ENCODE data around the gene MRPL34.

MRPL34 gene

GRCh38 chr19:17286263-17286662 is 19.4 kb upstream of the MRPL34 start:
- H3F3A ChIP-seq (ENCODE audit: insufficient read depth, low read length), result peaks cover 3% of the 10 kb centered on the region; the same call in 1 of the 2 replicates
- no peak overlapping the region for H3K9ac ChIP-seq (ENCODE audit: low read length)
- no peak overlapping the region for H3K4me3 ChIP-seq (ENCODE audit: low read depth, low read length, poor library complexity, severe bottlenecking)
- H3K9me3 ChIP-seq (ENCODE audit: low read length), result no peaks in the 10 kb centered on the region
- H3K36me3 ChIP-seq (ENCODE audit: insufficient read depth, low read length), result peaks cover 43% of the 10 kb centered on the region
- H3K4me1 ChIP-seq (ENCODE audit: insufficient read depth, low read length, severe bottlenecking), result peaks cover 10% of the 10 kb centered on the region
- H4K20me1 ChIP-seq (ENCODE audit: insufficient read depth, low read length), result no peaks in the 10 kb centered on the region
- H3K27me3 ChIP-seq (ENCODE audit: insufficient read depth, low read length), result no peaks in the 10 kb centered on the region
- no peak overlapping the region for H3K27ac ChIP-seq (ENCODE audit: low read depth, low read length, poor library complexity, severe bottlenecking)
- H3K79me2 ChIP-seq (ENCODE audit: insufficient read depth, low read length), result no peaks in the 10 kb centered on the region
- no peaks in the 10 kb centered on the region for H3K9me2 ChIP-seq (ENCODE audit: low read depth, low read length)
- H2AFZ ChIP-seq (ENCODE audit: low read length), result no peak overlapping the region
- TF ChIP-seq EZH2 (IDR thresholded peaks at IDR 0.05; ENCODE audit: borderline replicate concordance, low read length), result no peak
- no peak for TF ChIP-seq CTCF (IDR thresholded peaks at IDR 0.05; ENCODE audit: low read length)
- no peak overlapping the region for H3K4me2 ChIP-seq (ENCODE audit: low read length)

GRCh38 chr19:17286752-17287151 is 18.9 kb upstream of the MRPL34 start:
- Histone ChIP-seq H3K4me2 (ENCODE audit: low read length) (no peak overlapping the region), H3K4me1 (ENCODE audit: insufficient read depth, low read length, severe bottlenecking) (peaks cover 8% of the 10 kb centered on the region), H3K27ac (ENCODE audit: low read depth, low read length, poor library complexity, severe bottlenecking) (no peak overlapping the region), H3K9me2 (ENCODE audit: low read depth, low read length) (no peaks in the 10 kb centered on the region), H3K36me3 (ENCODE audit: insufficient read depth, low read length) (peaks cover 43% of the 10 kb centered on the region), H3K79me2 (ENCODE audit: insufficient read depth, low read length) (no peaks in the 10 kb centered on the region), H3K4me3 (ENCODE audit: low read depth, low read length, poor library complexity, severe bottlenecking) (no peak overlapping the region), H4K20me1 (ENCODE audit: insufficient read depth, low read length) (no peaks in the 10 kb centered on the region), H3K27me3 (ENCODE audit: insufficient read depth, low read length) (no peaks in the 10 kb centered on the region), H3K9me3 (ENCODE audit: low read length) (no peaks in the 10 kb centered on the region), H3K9ac (ENCODE audit: low read length) (no peak overlapping the region), H2AFZ (ENCODE audit: low read length) (no peak overlapping the region), H3F3A (ENCODE audit: insufficient read depth, low read length) (peaks cover 3% of the 10 kb centered on the region; the same call in 1 of the 2 replicates)
- TF ChIP-seq EZH2 (IDR thresholded peaks at IDR 0.05; ENCODE audit: borderline replicate concordance, low read length) (no peak), CTCF (IDR thresholded peaks at IDR 0.05; ENCODE audit: low read length) (no peak)

GRCh38 chr19:17289489-17289888 is 16.2 kb upstream of the MRPL34 start:
- TF ChIP-seq CTCF (IDR thresholded peaks at IDR 0.05; ENCODE audit: low read length) (no peak), EZH2 (IDR thresholded peaks at IDR 0.05; ENCODE audit: borderline replicate concordance, low read length) (no peak)
- H3K4me1 ChIP-seq (ENCODE audit: insufficient read depth, low read length, severe bottlenecking), result peaks cover 22% of the 10 kb centered on the region
- no peaks in the 10 kb centered on the region for H3K9me3 ChIP-seq (ENCODE audit: low read length)
- no peaks in the 10 kb centered on the region for H3K79me2 ChIP-seq (ENCODE audit: insufficient read depth, low read length)
- H3K9ac ChIP-seq (ENCODE audit: low read length), result no peak overlapping the region
- no peaks in the 10 kb centered on the region for H4K20me1 ChIP-seq (ENCODE audit: insufficient read depth, low read length)
- H3K4me3 ChIP-seq (ENCODE audit: low read depth, low read length, poor library complexity, severe bottlenecking), result no peak overlapping the region
- H3K27ac ChIP-seq (ENCODE audit: low read depth, low read length, poor library complexity, severe bottlenecking), result no peak overlapping the region
- H3K4me2 ChIP-seq (ENCODE audit: low read length), result no peak overlapping the region
- no peaks in the 10 kb centered on the region for H3K9me2 ChIP-seq (ENCODE audit: low read depth, low read length)
- H3K27me3 ChIP-seq (ENCODE audit: insufficient read depth, low read length), result no peaks in the 10 kb centered on the region
- no peak overlapping the region for H2AFZ ChIP-seq (ENCODE audit: low read length)
- H3F3A ChIP-seq (ENCODE audit: insufficient read depth, low read length), result peaks cover 3% of the 10 kb centered on the region; the same call in 1 of the 2 replicates
- H3K36me3 ChIP-seq (ENCODE audit: insufficient read depth, low read length), result peaks cover 29% of the 10 kb centered on the region

All from OCI-LY1 (cell line).